ENCODE results near the gene TMPRSS6. TPM values are rescaled to one million over a fixed set of nuclear protein-coding genes. Genes with fewer than 3 reads are reported as not detected.

TMPRSS6 gene
- total and polyA plus RNA-seq, 2 of the 8 experiments (the other 6 are each of a cell fraction or from before 2014, with no cell fraction given): 0.02 TPM; not detected in 1

- Histone ChIP-seq H3K23ac (ENCODE audit: insufficient read length) (no peak overlapping the region), H2BK15ac (ENCODE audit: low read length) (no peak overlapping the region), H3K4ac (replicated peaks; ENCODE audit: insufficient read length, low read depth, low read length) (no peak overlapping the region), H3K36me3 (ENCODE audit: control insufficient read depth in 2 of 4, insufficient read depth in 4 of 4, low read length in 3 of 4) (no peaks in the 10 kb centered on the region), H3K27ac (ENCODE audit: low read depth, low read length) (no peak overlapping the region), H4K20me1 (replicated peaks in 1 of 2; ENCODE audit: control insufficient read depth in 1 of 2, insufficient read depth in 2 of 2, low read length in 2 of 2) (no peaks in the 10 kb centered on the region), H2BK5ac (ENCODE audit: low read depth, low read length) (no peak overlapping the region), H2AK5ac (ENCODE audit: low read depth, low read length) (no peak overlapping the region), H3K79me1 (ENCODE audit: low read depth, low read length) (no peaks in the 10 kb centered on the region), H3K56ac (replicated peaks; ENCODE audit: insufficient read length, low read depth, low read length) (no peak overlapping the region), H2BK20ac (ENCODE audit: low read length) (no peak overlapping the region), H4K91ac (replicated peaks; ENCODE audit: insufficient read length, low read length) (no peak overlapping the region), H3K79me2 (ENCODE audit: control insufficient read depth in 1 of 2, insufficient read depth in 2 of 2, low read length in 2 of 2) (no peaks in the 10 kb centered on the region), H3K9me3 (ENCODE audit: insufficient read depth in 2 of 2, low read depth in 1 of 2, low read length in 1 of 2) (no peaks in the 10 kb centered on the region), H3K27me3 (replicated peaks in 1 of 4; ENCODE audit: control insufficient read depth in 3 of 4, extremely low read depth in 1 of 4, insufficient read depth in 3 of 4, low read length in 3 of 4) (no peaks in the 10 kb centered on the region), H3K4me1 (replicated peaks in 1 of 4; ENCODE audit: control insufficient read depth in 3 of 4, insufficient read depth in 4 of 4, low read length in 3 of 4) (peaks cover 0 to 11% (median 2%) of the 10 kb centered on the region in 4 experiments; a peak in 5 of 7 replicates), H3K4me3 (ENCODE audit: extremely low read depth in 1 of 4, insufficient read depth in 2 of 4, low read depth in 3 of 4, low read length in 4 of 4) (no peak overlapping the region), H2AFZ (ENCODE audit: low read length) (no peak overlapping the region), H3K4me2 (ENCODE audit: insufficient read depth in 1 of 2, low read depth in 2 of 2, low read length in 2 of 2) (no peak overlapping the region), H4K5ac (ENCODE audit: insufficient read length, low read depth, low read length) (no peak overlapping the region), H3K14ac (ENCODE audit: insufficient read length) (no peak overlapping the region), H3K23me2 (ENCODE audit: low read depth, low read length) (no peaks in the 10 kb centered on the region), H4K8ac (ENCODE audit: extremely low read depth, insufficient read depth, low read length) (no peak overlapping the region), H2BK120ac (replicated peaks; ENCODE audit: low read depth, low read length) (no peak overlapping the region), H3K18ac (ENCODE audit: extremely low read depth, low read length) (no peak overlapping the region), H2BK12ac (ENCODE audit: low read depth, low read length) (no peak overlapping the region), H3K9ac (replicated peaks in 1 of 4; ENCODE audit: extremely low read depth in 1 of 4, low read depth in 3 of 4, low read length in 3 of 4) (no peak overlapping the region)
- FAIRE-seq (no peak), DNase-seq (ENCODE audit: low read depth in 1 of 2, low spot score in 2 of 2) (no peak)
- TF ChIP-seq KDM1A (IDR thresholded peaks at IDR 0.05; ENCODE audit: borderline replicate concordance, low read length) (peak; percentile 64; the same call in 1 of the 2 replicates), CTBP2 (IDR thresholded peaks at IDR 0.05; ENCODE audit: borderline replicate concordance, insufficient read depth, insufficient read length, low read length) (no peak), JUND (IDR thresholded peaks at IDR 0.05; ENCODE audit: low read length) (no peak), MAFK (IDR thresholded peaks at IDR 0.05; ENCODE audit: low read depth, low read length) (no peak), EZH2 (IDR thresholded peaks at IDR 0.05; ENCODE audit: low read depth, low read length, severe bottlenecking) (no peak), RFX5 (IDR thresholded peaks at IDR 0.05; ENCODE audit: borderline replicate concordance, low read depth, low read length) (no peak)
- ChIA-PET POLR2A (ENCODE audit: partially characterized antibody) (interaction anchor here (0.6 to 1.4 kb wide), 2 partner anchors 20 to 592 kb away, joined by 3 read pairs; no protein-coding TSS in a partner anchor), CTCF (ENCODE audit: partially characterized antibody) (interaction anchor here (0.8 to 2.8 kb wide), 5 partner anchors 9 to 52 kb away, joined by 3 to 8 read pairs (median 4); no protein-coding TSS in a partner anchor)
Measured at GRCh38 chr22:37150701-37151100, 41.2 kb upstream of the TMPRSS6 start.
